HepG2 (cell line): Measurements from ENCODE around the gene METAP1D. TPM values are rescaled to one million over a fixed set of nuclear protein-coding genes. Genes with fewer than 3 reads are reported as not detected.

ENCODE experiments used
- CC2D1A ChIP-seq: sonication (generic); formaldehyde crosslinking; IDR thresholded peaks from 2 replicates; pipeline ENCODE4 v1.8.1; 2023; ENCODE audit warnings: mild to moderate bottlenecking, missing genetic modification reagents
- ETV6 ChIP-seq: sonication (generic); formaldehyde crosslinking; conservative IDR thresholded peaks from 2 replicates; pipeline ENCODE4 v1.4.0; 2020; ENCODE audit warnings: missing genetic modification reagents
- IRF2 ChIP-seq: IDR thresholded peaks from 2 replicates; pipeline ENCODE4 v1.6.1; 2018; ENCODE audit warnings: missing genetic modification reagents, missing compliant biosample characterization
- ISL2 ChIP-seq: sonication (generic); formaldehyde crosslinking; IDR thresholded peaks from 2 replicates; pipeline ENCODE4 v1.5.0; 2020; ENCODE audit warnings: missing genetic modification reagents
- JDP2 ChIP-seq: sonication (generic); formaldehyde crosslinking; IDR thresholded peaks from 2 replicates; pipeline ENCODE4 v1.8.1; 2022; ENCODE audit warnings: missing genetic modification reagents, borderline replicate concordance
- MAFF ChIP-seq: IDR thresholded peaks from 2 replicates; pipeline ENCODE4 v1.6.1; 2011; ENCODE audit warnings: low read depth, low read length, improper control_type of control experiment
- MIER3 ChIP-seq: IDR thresholded peaks from 2 replicates; pipeline ENCODE4 v1.6.1; 2016; ENCODE audit warnings: missing compliant biosample characterization, borderline replicate concordance
- NFRKB ChIP-seq: fragments of 450-650 bp; IDR thresholded peaks from 2 replicates; pipeline ENCODE4 v1.6.1; 2017
- NFYC ChIP-seq: IDR thresholded peaks from 2 replicates; pipeline ENCODE4 v1.6.1; 2016; ENCODE audit warnings: missing genetic modification reagents, missing compliant biosample characterization
- NRL ChIP-seq: sonication (generic); formaldehyde crosslinking; IDR thresholded peaks from 2 replicates; pipeline ENCODE4 v1.5.0; 2020; ENCODE audit warnings: missing genetic modification reagents, mild to moderate bottlenecking, moderate library complexity, borderline replicate concordance
- PRMT3 ChIP-seq: sonication (generic); formaldehyde crosslinking; IDR thresholded peaks from 2 replicates; pipeline ENCODE4 v1.8.1; 2022; ENCODE audit warnings: low read depth, mild to moderate bottlenecking, moderate library complexity, missing genetic modification reagents, borderline replicate concordance
- SOX5 ChIP-seq: IDR thresholded peaks from 2 replicates; pipeline ENCODE4 v1.6.1; 2016; ENCODE audit warnings: borderline replicate concordance
- SUZ12 ChIP-seq: fragments of 150-350 bp; IDR thresholded peaks from 2 replicates; pipeline ENCODE4 v1.6.1; 2014; ENCODE audit warnings: low read depth, low read length
- ZBTB8A ChIP-seq: sonication (generic); formaldehyde crosslinking; IDR thresholded peaks from 2 replicates; pipeline ENCODE4 v1.4.0; 2020; ENCODE audit warnings: mild to moderate bottlenecking, low read depth, missing genetic modification reagents, borderline replicate concordance
- ZFYVE20 ChIP-seq: sonication (generic); formaldehyde crosslinking; IDR thresholded peaks from 2 replicates; pipeline ENCODE4 v1.8.0; 2023; ENCODE audit warnings: low read depth, mild to moderate bottlenecking, moderate library complexity, missing genetic modification reagents, borderline replicate concordance
- ZKSCAN5 ChIP-seq: sonication (generic); formaldehyde crosslinking; IDR thresholded peaks from 2 replicates; pipeline ENCODE4 v1.5.1; 2020; ENCODE audit warnings: mild to moderate bottlenecking, missing genetic modification reagents
- ZNF234 ChIP-seq: sonication (generic); formaldehyde crosslinking; conservative IDR thresholded peaks from 2 replicates; pipeline ENCODE4 v1.5.1; 2020; ENCODE audit warnings: mild to moderate bottlenecking, missing genetic modification reagents
- ZNF264 ChIP-seq: sonication (generic); formaldehyde crosslinking; IDR thresholded peaks from 2 replicates; pipeline ENCODE4 v1.4.0; 2020; ENCODE audit warnings: missing genetic modification reagents
- ZNF335 ChIP-seq: sonication (generic); formaldehyde crosslinking; IDR thresholded peaks from 2 replicates; pipeline ENCODE4 v1.4.0; 2020; ENCODE audit warnings: missing genetic modification reagents
- ZNF350 ChIP-seq: sonication (generic); formaldehyde crosslinking; IDR thresholded peaks from 2 replicates; pipeline ENCODE4 v1.4.0; 2020; ENCODE audit warnings: mild to moderate bottlenecking, low read depth, missing genetic modification reagents, borderline replicate concordance
- ZNF577 ChIP-seq: sonication (generic); formaldehyde crosslinking; IDR thresholded peaks from 2 replicates; pipeline ENCODE4 v1.4.0; 2020; ENCODE audit warnings: mild to moderate bottlenecking, low read depth, missing genetic modification reagents, borderline replicate concordance
- ZNF598 ChIP-seq: sonication (generic); formaldehyde crosslinking; IDR thresholded peaks from 2 replicates; pipeline ENCODE4 v1.5.1; 2020; ENCODE audit warnings: mild to moderate bottlenecking, missing genetic modification reagents, borderline replicate concordance
- ZNF75D ChIP-seq: sonication (generic); formaldehyde crosslinking; IDR thresholded peaks from 2 replicates; pipeline ENCODE4 v1.8.1; 2023; ENCODE audit warnings: missing genetic modification reagents, mild to moderate bottlenecking, borderline replicate concordance
- ZSCAN29 ChIP-seq: sonication (generic); formaldehyde crosslinking; conservative IDR thresholded peaks from 2 replicates; pipeline ENCODE4 v1.4.0; 2020; ENCODE audit warnings: mild to moderate bottlenecking, missing genetic modification reagents
- polyA plus RNA-seq, 8 experiments: library from polyadenylated mRNA; depleted of rRNA in 3 of 8; stranded (reverse) in 7 of 8; unstranded in 1 of 8; fragments of >200 nt; fragmentation: Illumina TruSeq in 4 of 8; extraction: Trizol in 4 of 8; gene quantifications; 2 replicates each; pipeline versions ENCODE4 v1.2.1 to v1.2.3, GENCODE V29; 2011 to 2016; ENCODE audit warnings: low read depth in 4 of 8, missing spikeins in 1 of 8, mixed read lengths in 1 of 8; ENCODE audit not compliant: insufficient read depth in 1 of 8
- total RNA-seq, 5 experiments: library from RNA; depleted of rRNA; stranded (reverse); fragments of >200 nt; fragmentation: Illumina TruSeq; extraction: Trizol; gene quantifications; 2 replicates each; pipeline ENCODE4 v1.2.3, GENCODE V29; 2016; ENCODE audit warnings: low read depth in 1 of 5
- TF ChIP-seq, protein P1 (sequence below): sonication (generic); formaldehyde crosslinking; IDR thresholded peaks from 2 replicates; pipeline ENCODE4 v1.4.0; 2020; ENCODE audit warnings: mild to moderate bottlenecking, low read depth, missing genetic modification reagents
- TF ChIP-seq, protein P2 (sequence below): sonication (generic); formaldehyde crosslinking; IDR thresholded peaks from 2 replicates; pipeline ENCODE4 v1.4.0; 2020; ENCODE audit warnings: mild to moderate bottlenecking, missing genetic modification reagents
- TF ChIP-seq, protein P3 (sequence below): sonication (generic); formaldehyde crosslinking; IDR thresholded peaks from 2 replicates; pipeline ENCODE4 v1.4.0; 2020; ENCODE audit warnings: mild to moderate bottlenecking, low read depth, missing genetic modification reagents
- TF ChIP-seq, protein P4 (sequence below): sonication (generic); formaldehyde crosslinking; IDR thresholded peaks from 2 replicates; pipeline ENCODE4 v1.4.0; 2020; ENCODE audit warnings: mild to moderate bottlenecking, missing genetic modification reagents

The METAP1D gene
- total and polyA plus RNA-seq, 2 of the 13 experiments (the other 11 are each of a cell fraction or from before 2014, with no cell fraction given) = 14.7 to 21.6 TPM

DNA sequence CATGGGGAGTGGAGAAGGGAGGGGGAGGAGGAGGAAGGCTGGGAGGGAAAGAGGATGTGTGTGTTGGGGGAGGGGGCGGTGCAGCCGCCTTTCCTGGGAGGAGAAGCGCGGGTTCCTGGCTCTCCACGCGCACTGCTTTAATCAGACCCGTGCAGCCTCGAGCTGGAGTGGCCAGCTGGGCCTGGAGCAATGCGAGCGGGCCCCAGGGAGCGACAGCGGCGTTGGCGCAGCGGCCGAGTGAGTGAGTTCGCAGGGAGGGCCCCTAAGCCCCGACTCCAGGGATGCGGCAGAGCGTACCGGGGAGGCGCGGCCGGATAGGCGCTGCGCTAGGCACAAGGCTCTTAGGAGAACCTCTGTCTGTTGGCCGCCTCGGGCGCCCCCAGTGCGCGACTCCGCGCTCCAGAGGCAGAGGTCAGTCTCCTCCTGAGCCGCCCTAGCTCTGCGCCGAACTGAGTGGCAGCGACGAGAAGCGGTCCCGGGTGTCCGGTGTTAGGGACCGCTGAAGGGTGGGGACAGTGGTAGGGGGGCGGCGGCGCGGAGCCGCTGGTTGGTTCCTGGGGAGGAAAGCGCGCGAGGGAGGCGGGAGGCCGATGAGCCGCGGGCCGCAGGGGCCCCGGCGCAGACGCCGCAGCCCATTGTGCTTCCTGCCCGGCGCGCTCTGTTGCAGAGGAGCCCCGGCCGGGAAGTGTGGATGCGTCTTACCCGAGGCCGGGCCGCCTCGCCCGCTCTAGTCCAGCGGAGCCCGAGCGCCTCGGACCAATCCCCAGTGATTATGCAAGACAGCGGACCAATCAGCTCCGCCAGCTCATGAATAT, 85.1 kb downstream of the METAP1D start (continued):
- TF ChIP-seq, protein P1, sequence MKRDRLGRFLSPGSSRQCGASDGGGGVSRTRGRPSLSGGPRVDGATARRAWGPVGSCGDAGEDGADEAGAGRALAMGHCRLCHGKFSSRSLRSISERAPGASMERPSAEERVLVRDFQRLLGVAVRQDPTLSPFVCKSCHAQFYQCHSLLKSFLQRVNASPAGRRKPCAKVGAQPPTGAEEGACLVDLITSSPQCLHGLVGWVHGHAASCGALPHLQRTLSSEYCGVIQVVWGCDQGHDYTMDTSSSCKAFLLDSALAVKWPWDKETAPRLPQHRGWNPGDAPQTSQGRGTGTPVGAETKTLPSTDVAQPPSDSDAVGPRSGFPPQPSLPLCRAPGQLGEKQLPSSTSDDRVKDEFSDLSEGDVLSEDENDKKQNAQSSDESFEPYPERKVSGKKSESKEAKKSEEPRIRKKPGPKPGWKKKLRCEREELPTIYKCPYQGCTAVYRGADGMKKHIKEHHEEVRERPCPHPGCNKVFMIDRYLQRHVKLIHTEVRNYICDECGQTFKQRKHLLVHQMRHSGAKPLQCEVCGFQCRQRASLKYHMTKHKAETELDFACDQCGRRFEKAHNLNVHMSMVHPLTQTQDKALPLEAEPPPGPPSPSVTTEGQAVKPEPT = no peak; the same call in 1 of the 2 replicates
- TF ChIP-seq, protein P2, sequence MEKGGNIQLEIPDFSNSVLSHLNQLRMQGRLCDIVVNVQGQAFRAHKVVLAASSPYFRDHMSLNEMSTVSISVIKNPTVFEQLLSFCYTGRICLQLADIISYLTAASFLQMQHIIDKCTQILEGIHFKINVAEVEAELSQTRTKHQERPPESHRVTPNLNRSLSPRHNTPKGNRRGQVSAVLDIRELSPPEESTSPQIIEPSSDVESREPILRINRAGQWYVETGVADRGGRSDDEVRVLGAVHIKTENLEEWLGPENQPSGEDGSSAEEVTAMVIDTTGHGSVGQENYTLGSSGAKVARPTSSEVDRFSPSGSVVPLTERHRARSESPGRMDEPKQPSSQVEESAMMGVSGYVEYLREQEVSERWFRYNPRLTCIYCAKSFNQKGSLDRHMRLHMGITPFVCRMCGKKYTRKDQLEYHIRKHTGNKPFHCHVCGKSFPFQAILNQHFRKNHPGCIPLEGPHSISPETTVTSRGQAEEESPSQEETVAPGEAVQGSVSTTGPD (CRISPR knock-in tag) = 0 out of 2 replicates have a peak, but pooled peaks have one; percentile 24
- TF ChIP-seq PRMT3 (no peak), ZNF264 (no peak), CC2D1A (CRISPR knock-in tag) (0 out of 2 replicates have a peak, but pooled peaks have one; percentile 47), ETV6 (CRISPR knock-in tag) (peak; percentile 56; the same call in 1 of the 2 replicates), NFRKB (no peak), ZBTB8A (CRISPR knock-in tag) (no peak), IRF2 (no peak), SOX5 (CRISPR knock-in tag) (no peak), ZNF75D (CRISPR knock-in tag) (no peak), ZFYVE20 (CRISPR knock-in tag) (no peak), ZNF234 (0 out of 2 replicates have a peak, but pooled peaks have one; percentile 18), ZNF598 (CRISPR knock-in tag) (no peak), NRL (CRISPR knock-in tag) (peak; percentile 18; the same call in 1 of the 2 replicates), ZKSCAN5 (CRISPR knock-in tag) (no peak), SUZ12 (no peak), NFYC (CRISPR knock-in tag) (peak; percentile 81), ZNF335 (CRISPR knock-in tag) (no peak), ZNF577 (CRISPR knock-in tag) (no peak), ZNF350 (CRISPR knock-in tag) (no peak), JDP2 (CRISPR knock-in tag) (no peak), ZSCAN29 (CRISPR knock-in tag) (peak; percentile 87), MIER3 (no peak), MAFF (no peak), ISL2 (CRISPR knock-in tag) (peak; percentile 76)
- TF ChIP-seq, protein P3, sequence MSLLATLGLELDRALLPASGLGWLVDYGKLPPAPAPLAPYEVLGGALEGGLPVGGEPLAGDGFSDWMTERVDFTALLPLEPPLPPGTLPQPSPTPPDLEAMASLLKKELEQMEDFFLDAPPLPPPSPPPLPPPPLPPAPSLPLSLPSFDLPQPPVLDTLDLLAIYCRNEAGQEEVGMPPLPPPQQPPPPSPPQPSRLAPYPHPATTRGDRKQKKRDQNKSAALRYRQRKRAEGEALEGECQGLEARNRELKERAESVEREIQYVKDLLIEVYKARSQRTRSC = no peak
- TF ChIP-seq, protein P4, sequence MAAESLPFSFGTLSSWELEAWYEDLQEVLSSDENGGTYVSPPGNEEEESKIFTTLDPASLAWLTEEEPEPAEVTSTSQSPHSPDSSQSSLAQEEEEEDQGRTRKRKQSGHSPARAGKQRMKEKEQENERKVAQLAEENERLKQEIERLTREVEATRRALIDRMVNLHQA (CRISPR knock-in tag) = no peak
